Measurements from ENCODE around the gene BRD3.

- TF ChIP-seq CTCF (IDR thresholded peaks at IDR 0.05; ENCODE audit: insufficient read depth, low read depth, low read length) = no peak
- TF ChIP-seq EZH2 (IDR thresholded peaks at IDR 0.05; ENCODE audit: insufficient read depth, low read length) = no peak
Measured at GRCh38 chr9:134073500-134073899, 5.7 kb upstream of the BRD3 start.

Data from astrocyte (in vitro differentiated cells and primary cell).